RWPE1 (cell line): ENCODE results near the gene CNOT2.

ENCODE experiments used
- CTCF ChIA-PET: fragments of 350-600 bp; sonication (Branson Sonifier 250); formaldehyde crosslinking; extraction: SDS; loops from one replicate; lab custom pipeline; 2021; lab: Yijun Ruan, JAX
- POLR2A ChIA-PET: fragments of 400-600 bp; formaldehyde crosslinking; extraction: SDS; loops from one replicate; lab custom pipeline; 2020; ENCODE audit warnings: antibody characterized with exemption; ENCODE audit not compliant: low non-redundant PET; lab: Yijun Ruan, JAX
- DNase-seq: peaks from one replicate; pipeline ENCODE4 v3.0.0; 2012; ENCODE audit warnings: low spot score
- H3K27ac ChIP-seq: fragments of 450-650 bp; 2 replicates; pipeline ENCODE4 v1.5.1; 2017
- TF ChIP-seq, protein P1 (sequence below): fragments of 450-650 bp; conservative IDR thresholded peaks from 2 replicates; pipeline ENCODE4 v1.5.1; 2017; ENCODE audit warnings: low read depth, mild to moderate bottlenecking

The CNOT2 gene

GRCh38 chr12:70402597-70402996 lies 159.4 kb downstream of the CNOT2 start:
- POLR2A ChIA-PET: no interaction called here
- TF ChIP-seq, protein P1, sequence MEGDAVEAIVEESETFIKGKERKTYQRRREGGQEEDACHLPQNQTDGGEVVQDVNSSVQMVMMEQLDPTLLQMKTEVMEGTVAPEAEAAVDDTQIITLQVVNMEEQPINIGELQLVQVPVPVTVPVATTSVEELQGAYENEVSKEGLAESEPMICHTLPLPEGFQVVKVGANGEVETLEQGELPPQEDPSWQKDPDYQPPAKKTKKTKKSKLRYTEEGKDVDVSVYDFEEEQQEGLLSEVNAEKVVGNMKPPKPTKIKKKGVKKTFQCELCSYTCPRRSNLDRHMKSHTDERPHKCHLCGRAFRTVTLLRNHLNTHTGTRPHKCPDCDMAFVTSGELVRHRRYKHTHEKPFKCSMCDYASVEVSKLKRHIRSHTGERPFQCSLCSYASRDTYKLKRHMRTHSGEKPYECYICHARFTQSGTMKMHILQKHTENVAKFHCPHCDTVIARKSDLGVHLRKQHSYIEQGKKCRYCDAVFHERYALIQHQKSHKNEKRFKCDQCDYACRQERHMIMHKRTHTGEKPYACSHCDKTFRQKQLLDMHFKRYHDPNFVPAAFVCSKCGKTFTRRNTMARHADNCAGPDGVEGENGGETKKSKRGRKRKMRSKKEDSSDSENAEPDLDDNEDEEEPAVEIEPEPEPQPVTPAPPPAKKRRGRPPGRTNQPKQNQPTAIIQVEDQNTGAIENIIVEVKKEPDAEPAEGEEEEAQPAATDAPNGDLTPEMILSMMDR: no peak
- CTCF ChIA-PET: interaction anchor here (0.6 kb wide), 3 partner anchors 146 to 750 kb away, joined by 4 to 5 read pairs (median 5); no protein-coding TSS in a partner anchor
- H3K27ac ChIP-seq: no peak overlapping the region
- DNase-seq: no peak

- no peak for DNase-seq
- ChIA-PET POLR2A (no interaction called here), CTCF (no interaction called here)
- TF ChIP-seq, protein P1: no peak
- no peak overlapping the region for H3K27ac ChIP-seq
Observed at GRCh38 chr12:70403826-70404225, 160.6 kb downstream of the CNOT2 start.
